Adipocyte (in vitro differentiated cells): ENCODE results near the gene AIDA.
"Not testable (repeated sequence)": the region's sequence is repeated elsewhere in the genome, so short reads cannot be mapped to it uniquely, and the experiment has no call there.

Experiments used
- DNase-seq: peaks from one replicate; pipeline ENCODE4 v3.0.0-alpha.2; 2015; ENCODE audit warnings: low read depth
- H3K27me3 ChIP-seq: replicated peaks from 2 replicates; pipeline ENCODE4 v1.7.0; 2013; ENCODE audit warnings: mild to moderate bottlenecking, low read length, moderate library complexity; ENCODE audit not compliant: control insufficient read depth, insufficient read depth
- H3K36me3 ChIP-seq: 2 replicates; pipeline ENCODE4 v1.7.0; 2013; ENCODE audit warnings: low read length, mild to moderate bottlenecking, moderate library complexity; ENCODE audit not compliant: control insufficient read depth, insufficient read depth, severe bottlenecking
- H3K4me1 ChIP-seq: 2 replicates; pipeline ENCODE4 v1.7.0; 2013; ENCODE audit warnings: mild to moderate bottlenecking, low read length, moderate library complexity; ENCODE audit not compliant: control insufficient read depth, insufficient read depth
- H3K4me3 ChIP-seq: 2 replicates; pipeline ENCODE4 v1.7.0; 2013; ENCODE audit warnings: mild to moderate bottlenecking, low read length, moderate library complexity
- H3K9ac ChIP-seq: 2 replicates; pipeline ENCODE4 v1.7.0; 2013; ENCODE audit warnings: mild to moderate bottlenecking, low read length, moderate library complexity
- H3K9me3 ChIP-seq: 2 replicates; pipeline ENCODE4 v1.7.0; 2013; ENCODE audit warnings: mild to moderate bottlenecking, low read length, moderate library complexity; ENCODE audit not compliant: control insufficient read depth

Gene AIDA

DNA sequence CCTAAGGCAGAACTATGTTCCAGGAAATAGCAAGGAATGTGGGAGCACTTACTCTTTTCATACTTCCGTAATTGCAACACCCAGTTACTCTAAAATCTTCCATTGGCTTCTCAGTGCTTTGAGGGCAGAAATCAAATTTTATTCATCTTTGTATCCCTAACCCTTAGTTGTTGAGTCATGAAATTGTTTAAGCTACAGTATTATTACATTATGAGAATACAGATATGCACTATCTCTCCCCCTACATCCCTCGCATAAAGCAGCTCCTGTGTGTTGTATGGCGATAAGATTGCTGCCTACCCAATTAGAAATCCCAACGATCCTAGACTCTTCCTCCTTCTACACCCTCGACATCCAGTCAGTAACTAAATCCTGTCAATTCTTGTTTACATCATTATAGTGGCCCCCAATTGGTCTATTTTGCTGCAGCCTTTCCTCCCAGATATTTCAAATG, 2.6 kb downstream of the AIDA start:
- H3K4me1 ChIP-seq = peaks cover 19% of the 10 kb centered on the region
- no peak overlapping the region for H3K9ac ChIP-seq
- DNase-seq = peak; percentile 32
- H3K36me3 ChIP-seq = no peaks in the 10 kb centered on the region
- H3K9me3 ChIP-seq = no peaks in the 10 kb centered on the region
- no peaks in the 10 kb centered on the region for H3K27me3 ChIP-seq
- H3K4me3 ChIP-seq = peak overlapping the region; percentile 92

DNA sequence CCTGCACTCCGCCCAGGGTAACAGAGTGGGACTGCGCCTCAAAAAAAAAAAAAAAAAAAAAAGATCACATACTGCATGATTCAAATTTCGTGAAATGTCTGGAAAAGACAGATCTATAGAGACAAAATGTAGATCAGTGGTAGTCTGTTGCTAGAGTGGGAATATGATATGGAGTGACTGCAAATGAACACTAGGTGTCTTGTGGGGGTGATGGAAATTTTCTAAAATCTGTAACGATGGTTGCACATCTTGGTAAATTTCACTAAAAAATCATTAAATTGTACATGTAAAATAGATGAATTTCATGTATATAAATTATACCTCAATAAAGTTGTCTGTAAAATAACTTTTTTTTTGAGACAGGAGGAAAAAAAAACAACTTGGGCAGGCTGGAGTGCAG, 5.5 kb downstream of the AIDA start:
- Histone ChIP-seq H3K9me3 (peaks cover 6% of the 10 kb centered on the region), H3K4me1 (peaks cover 14% of the 10 kb centered on the region), H3K27me3 (no peaks in the 10 kb centered on the region), H3K4me3 (no peak overlapping the region), H3K9ac (no peak overlapping the region), H3K36me3 (peaks cover 11% of the 10 kb centered on the region)
- DNase-seq = no peak

DNA sequence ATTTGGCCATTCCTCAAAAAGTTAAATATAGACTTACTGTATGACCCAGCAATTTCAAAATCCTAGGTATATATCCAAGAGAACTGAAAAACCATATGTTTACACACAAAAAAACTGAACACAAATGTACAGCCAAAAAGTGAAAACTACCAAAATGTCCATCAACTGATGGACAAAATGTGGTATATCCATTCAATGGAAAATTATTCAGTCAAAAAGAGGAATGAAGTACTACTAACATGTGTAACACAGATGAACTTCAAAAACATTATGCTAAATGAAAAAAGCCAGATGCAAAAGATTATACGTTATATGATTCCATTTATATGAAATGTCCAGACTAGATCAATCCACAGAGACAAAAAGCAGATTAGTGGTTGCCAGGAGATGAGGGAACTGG, 8.0 kb downstream of the AIDA start:
- peaks cover 2% of the 10 kb centered on the region for H3K4me1 ChIP-seq
- H3K36me3 ChIP-seq = peaks cover 30% of the 10 kb centered on the region
- no peak overlapping the region for H3K9ac ChIP-seq
- H3K4me3 ChIP-seq = no peak overlapping the region
- H3K27me3 ChIP-seq = no peaks in the 10 kb centered on the region
- peaks cover 6% of the 10 kb centered on the region for H3K9me3 ChIP-seq
- no peak for DNase-seq

DNA sequence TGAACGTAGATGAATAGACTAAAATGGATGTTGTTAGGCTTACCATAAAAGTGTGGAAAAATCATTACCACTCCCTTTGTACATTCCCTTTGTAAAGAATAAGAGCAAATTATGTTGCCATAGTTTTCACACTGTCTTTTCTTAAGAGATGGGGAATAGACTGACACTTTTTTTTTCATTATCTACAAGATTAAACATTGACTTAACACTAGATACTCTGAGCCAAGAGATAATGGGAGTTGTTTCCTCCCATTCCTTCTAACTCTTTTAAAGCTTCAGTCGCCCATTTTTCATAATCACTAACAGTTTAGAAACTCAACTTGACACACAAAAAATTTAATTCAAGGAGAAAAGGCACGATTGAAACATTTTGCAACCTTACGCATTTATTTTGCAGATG, 10.1 kb downstream of the AIDA start:
- no peak for DNase-seq
- no peak overlapping the region for H3K9ac ChIP-seq

DNA sequence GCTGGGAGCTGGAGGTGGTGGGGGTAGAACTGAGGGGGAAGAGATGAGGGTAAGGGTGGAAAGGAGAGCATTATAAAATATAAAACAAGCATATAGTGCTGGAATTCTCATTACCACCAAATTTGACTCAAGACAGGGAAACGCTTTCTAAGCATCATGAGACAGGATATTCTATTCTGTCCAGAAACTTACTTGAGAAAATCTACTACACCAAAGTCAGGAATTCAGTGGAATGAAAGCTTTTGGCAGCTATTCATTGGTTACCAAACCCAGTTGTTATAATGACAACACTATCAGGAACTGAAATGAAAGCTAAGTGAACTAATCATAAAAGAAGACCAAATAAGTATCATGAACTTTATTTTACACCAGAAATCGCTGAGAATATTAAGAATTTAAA, 14.5 kb downstream of the AIDA start:
- DNase-seq = peak; percentile 53
- Histone ChIP-seq H3K9ac (no peak overlapping the region), H3K27me3 (no peaks in the 10 kb centered on the region), H3K4me1 (peaks cover 12% of the 10 kb centered on the region), H3K36me3 (peaks cover 48% of the 10 kb centered on the region), H3K9me3 (no peaks in the 10 kb centered on the region), H3K4me3 (peak overlapping the region; percentile 40)

More for the DNA sequence above, 10.1 kb downstream of the AIDA start:
- H3K9me3 ChIP-seq = peaks cover 6% of the 10 kb centered on the region
- no peaks in the 10 kb centered on the region for H3K27me3 ChIP-seq
- H3K4me3 ChIP-seq = no peak overlapping the region
- H3K4me1 ChIP-seq = peaks cover 11% of the 10 kb centered on the region
- H3K36me3 ChIP-seq = peaks cover 36% of the 10 kb centered on the region

DNA sequence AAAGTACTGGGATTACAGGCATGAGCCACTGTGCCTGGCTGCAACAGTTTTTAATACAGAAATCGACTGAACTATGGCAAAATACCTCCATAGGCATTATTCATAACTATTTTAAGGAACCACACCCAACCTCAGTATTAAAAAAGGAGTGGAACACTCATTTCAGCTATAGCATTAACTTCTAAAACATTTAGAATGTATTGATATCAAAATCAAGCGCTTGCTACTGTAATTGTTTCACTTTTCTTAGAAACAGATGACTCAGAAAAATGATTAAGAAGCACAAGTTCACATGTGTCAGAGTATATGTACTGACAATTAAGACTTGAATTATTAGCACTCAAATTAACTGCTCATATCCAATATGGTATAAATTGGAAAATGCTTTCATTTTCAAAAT, 15.1 kb downstream of the AIDA start:
- no peaks in the 10 kb centered on the region for H3K27me3 ChIP-seq
- DNase-seq = no peak
- H3K4me1 ChIP-seq = peaks cover 12% of the 10 kb centered on the region
- no peak overlapping the region for H3K9ac ChIP-seq
- no peak overlapping the region for H3K4me3 ChIP-seq
- H3K9me3 ChIP-seq = no peaks in the 10 kb centered on the region
- H3K36me3 ChIP-seq = peaks cover 48% of the 10 kb centered on the region

DNA sequence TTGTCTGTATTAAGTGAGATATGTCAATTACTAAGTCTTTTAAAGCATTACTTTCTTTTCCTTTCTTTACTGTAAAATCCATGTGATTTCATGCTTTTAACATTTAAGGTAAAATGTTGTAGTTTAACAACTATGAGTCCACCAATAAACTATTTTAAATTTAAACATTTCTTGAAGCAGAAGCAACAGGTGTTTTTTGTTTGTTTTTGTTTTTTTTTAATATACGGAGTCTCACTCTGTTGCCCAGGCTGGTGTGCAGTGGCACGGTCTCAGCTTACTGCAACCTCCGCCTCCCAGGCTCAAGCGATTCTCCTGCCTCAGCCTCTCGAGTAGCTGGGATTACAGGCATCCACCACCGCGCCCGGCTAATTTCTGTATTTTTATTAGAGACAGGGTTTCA, 15.6 kb downstream of the AIDA start:
- no peak for DNase-seq
- Histone ChIP-seq H3K9ac (no peak overlapping the region), H3K4me1 (peaks cover 12% of the 10 kb centered on the region), H3K4me3 (no peak overlapping the region), H3K27me3 (no peaks in the 10 kb centered on the region), H3K36me3 (peaks cover 48% of the 10 kb centered on the region), H3K9me3 (no peaks in the 10 kb centered on the region)

DNA sequence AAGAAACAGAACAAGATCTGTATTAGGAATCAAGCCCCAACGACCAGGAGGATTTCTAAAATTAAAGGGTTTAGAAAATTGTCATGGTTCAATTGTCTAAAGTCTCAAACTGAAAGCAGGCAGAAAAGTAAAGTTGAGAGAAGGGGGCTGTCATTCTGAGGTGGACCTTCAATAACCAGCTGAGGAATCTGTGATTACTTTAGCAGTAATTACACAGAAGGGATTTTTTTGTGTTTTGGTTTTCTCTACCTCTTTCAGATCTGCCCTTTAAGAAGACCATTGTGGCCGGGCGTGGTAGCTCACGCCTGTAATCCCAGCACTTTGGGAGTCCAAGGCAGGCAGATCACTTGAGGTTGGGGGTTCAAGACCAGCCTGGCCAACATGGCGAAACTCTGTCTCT, 17.4 kb downstream of the AIDA start:
- Histone ChIP-seq H3K9me3 (no peaks in the 10 kb centered on the region), H3K36me3 (peaks cover 43% of the 10 kb centered on the region), H3K4me1 (peaks cover 12% of the 10 kb centered on the region), H3K27me3 (no peaks in the 10 kb centered on the region), H3K9ac (no peak overlapping the region), H3K4me3 (no peak overlapping the region)
- DNase-seq = no peak

DNA sequence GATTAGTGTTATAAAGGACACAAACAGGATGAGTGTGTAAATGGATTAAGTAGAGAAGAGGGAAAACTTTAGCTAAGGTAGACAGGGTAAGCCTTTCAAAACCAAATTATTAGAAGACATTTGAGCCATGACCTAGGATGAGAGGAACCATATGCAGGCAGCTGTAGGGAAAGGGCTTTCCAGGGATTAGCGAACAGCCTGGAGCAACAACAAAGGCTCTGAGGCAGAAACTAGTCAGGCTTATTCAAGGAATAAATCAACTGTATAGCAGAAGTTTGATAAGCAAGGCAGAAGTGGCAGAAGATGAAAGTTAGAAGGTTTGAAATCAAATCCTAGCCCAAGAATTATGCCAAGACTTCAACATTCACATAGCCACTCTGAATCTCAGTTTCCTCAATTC, 21.3 kb downstream of the AIDA start:
- H3K27me3 ChIP-seq = no peaks in the 10 kb centered on the region
- H3K4me3 ChIP-seq = no peak overlapping the region
- no peak for DNase-seq
- H3K4me1 ChIP-seq = no peaks in the 10 kb centered on the region
- no peak overlapping the region for H3K9ac ChIP-seq
- H3K36me3 ChIP-seq = peaks cover 57% of the 10 kb centered on the region
- H3K9me3 ChIP-seq = no peaks in the 10 kb centered on the region

DNA sequence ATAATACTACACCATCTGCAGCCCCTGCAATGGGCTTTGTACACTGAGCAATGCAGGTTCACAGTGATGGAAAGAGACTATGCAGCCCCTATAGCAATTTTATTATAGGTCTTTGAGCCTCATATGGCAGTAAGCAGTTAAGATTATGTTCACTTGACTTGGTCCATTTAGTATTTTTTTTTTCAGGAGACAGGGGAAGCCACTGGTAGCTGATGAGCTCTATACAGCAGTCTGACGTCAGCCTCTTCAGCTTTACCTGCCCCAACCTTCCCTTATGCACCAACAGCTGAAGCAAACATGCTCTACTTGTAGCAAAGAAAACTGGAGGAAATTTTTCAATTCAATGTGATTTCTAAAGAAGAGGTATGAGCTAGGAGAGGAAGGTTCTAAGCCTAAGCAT, 32.2 kb downstream of the AIDA start:
- peaks cover 65% of the 10 kb centered on the region for H3K36me3 ChIP-seq
- no peaks in the 10 kb centered on the region for H3K4me1 ChIP-seq
- H3K9me3 ChIP-seq = no peaks in the 10 kb centered on the region
- H3K9ac ChIP-seq = no peak overlapping the region
- no peaks in the 10 kb centered on the region for H3K27me3 ChIP-seq
- DNase-seq = no peak
- no peak overlapping the region for H3K4me3 ChIP-seq

DNA sequence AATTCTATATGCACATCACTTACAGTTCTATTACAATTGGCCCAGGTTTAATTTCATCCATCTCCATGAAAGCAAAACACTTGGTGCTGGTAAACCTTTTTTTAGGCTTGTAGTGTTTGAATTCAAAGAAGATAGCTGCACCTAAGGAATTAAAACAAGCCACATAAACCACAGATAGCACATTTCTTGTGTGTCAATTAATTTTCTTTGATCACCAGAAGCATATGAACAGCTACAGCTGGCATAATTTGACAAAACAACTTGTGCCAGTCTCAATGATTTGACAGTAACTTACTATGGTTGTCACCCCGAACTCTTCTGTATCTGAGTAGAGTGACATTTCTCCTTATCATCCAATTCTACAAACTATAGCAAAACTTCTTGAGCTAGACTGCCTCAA, 42.2 kb downstream of the AIDA start:
- no peak overlapping the region for H3K9ac ChIP-seq
- no peaks in the 10 kb centered on the region for H3K9me3 ChIP-seq
- no peak for DNase-seq
- H3K4me3 ChIP-seq = no peak overlapping the region
- peaks cover 68% of the 10 kb centered on the region for H3K36me3 ChIP-seq
- H3K4me1 ChIP-seq = peaks cover 24% of the 10 kb centered on the region
- H3K27me3 ChIP-seq = no peaks in the 10 kb centered on the region

DNA sequence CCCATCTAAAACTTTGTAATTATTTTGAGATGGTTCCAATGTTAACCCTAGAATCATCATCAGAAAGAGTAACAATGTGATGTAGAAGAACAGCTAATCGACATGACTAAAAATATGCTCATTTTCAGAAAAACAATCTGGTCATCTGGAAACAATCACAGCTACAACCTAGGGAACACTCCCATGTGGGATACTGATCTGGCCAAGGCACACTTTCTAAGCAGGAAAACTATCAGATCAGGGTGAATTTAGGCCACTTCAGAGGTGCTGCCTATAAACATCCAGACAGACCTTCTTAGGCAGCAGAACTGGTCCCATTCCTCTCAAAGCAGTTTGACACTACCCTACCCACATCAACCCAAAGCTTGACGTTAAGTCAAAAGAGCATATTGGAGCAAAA, 43.2 kb downstream of the AIDA start:
- DNase-seq, H3K4me3 ChIP-seq, H3K9ac ChIP-seq, H3K9me3 ChIP-seq, H3K27me3 ChIP-seq: not testable (repeated sequence)
- Histone ChIP-seq H3K4me1 (peaks cover 24% of the 10 kb centered on the region), H3K36me3 (peaks cover 69% of the 10 kb centered on the region)
